RWPE2 (cell line): ENCODE results near the gene FMNL3.
"Not testable (repeated sequence)": the region's sequence is repeated elsewhere in the genome, so short reads cannot be mapped to it uniquely, and the experiment has no call there.

Experiments used
- ATAC-seq: fragments of 200-7000 bp; cut with Tn5 transposase; 3 replicates; pipeline ENCODE4 v1.9.1; 2021; ENCODE audit warnings: low read depth
- DNase-seq: peaks from one replicate; pipeline ENCODE4 v3.0.0-alpha.2; 2020; ENCODE audit warnings: low spot score
- H3K27ac ChIP-seq: fragments of 450-650 bp; 2 replicates; pipeline ENCODE4 v1.5.1; 2017; ENCODE audit warnings: mild to moderate bottlenecking; ENCODE audit not compliant: poor library complexity, severe bottlenecking
- H3K27me3 ChIP-seq: fragments of 250-450 bp; sonication (Bioruptor Pico); 2 replicates; pipeline ENCODE4 v1.5.1; 2021; ENCODE audit warnings: mild to moderate bottlenecking, moderate library complexity; ENCODE audit not compliant: insufficient read depth, poor library complexity, severe bottlenecking
- H3K36me3 ChIP-seq: fragments of 250-450 bp; sonication (Bioruptor Pico); 2 replicates; pipeline ENCODE4 v1.5.1; 2020; ENCODE audit warnings: low read depth, mild to moderate bottlenecking, moderate library complexity
- H3K4me1 ChIP-seq: fragments of 250-450 bp; sonication (Bioruptor Pico); 2 replicates; pipeline ENCODE4 v1.5.1; 2021; ENCODE audit warnings: mild to moderate bottlenecking, moderate library complexity; ENCODE audit not compliant: insufficient read depth, poor library complexity, severe bottlenecking
- H3K4me3 ChIP-seq: fragments of 250-450 bp; sonication (Bioruptor Pico); 2 replicates; pipeline ENCODE4 v1.5.1; 2021; ENCODE audit warnings: mild to moderate bottlenecking, moderate library complexity; ENCODE audit not compliant: severe bottlenecking
- H3K9me3 ChIP-seq: fragments of 250-450 bp; sonication (Bioruptor Pico); 2 replicates; pipeline ENCODE4 v1.5.1; 2021; ENCODE audit warnings: mild to moderate bottlenecking, moderate library complexity; ENCODE audit not compliant: severe bottlenecking
- TF ChIP-seq, protein P1 (sequence below): fragments of 450-650 bp; IDR thresholded peaks from one replicate; pipeline ENCODE4 v1.5.1; 2017; ENCODE audit warnings: mild to moderate bottlenecking, moderate library complexity; ENCODE audit not compliant: poor library complexity, severe bottlenecking

FMNL3 gene

DNA sequence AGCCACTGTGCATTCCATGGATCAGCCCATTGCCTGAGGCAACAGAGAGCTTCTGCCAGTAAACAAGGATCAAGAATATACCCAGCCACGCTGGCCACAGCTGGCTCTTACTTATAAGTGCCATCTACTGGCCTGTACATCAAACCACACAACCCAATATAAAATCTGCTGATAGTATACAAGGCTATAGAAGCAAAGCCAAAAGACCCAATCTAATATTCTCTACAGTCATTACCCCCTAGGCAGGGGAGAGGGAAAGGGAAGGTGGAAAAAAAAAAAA lies 97.4 kb downstream of the FMNL3 start:
- H3K36me3 ChIP-seq = no peaks in the 10 kb centered on the region
- no peaks in the 10 kb centered on the region for H3K27me3 ChIP-seq
- H3K27ac ChIP-seq = no peak overlapping the region
- H3K4me3 ChIP-seq = no peak overlapping the region
- no peaks in the 10 kb centered on the region for H3K4me1 ChIP-seq
- H3K9me3 ChIP-seq = peaks cover 2% of the 10 kb centered on the region
- peak; percentile 40; the same call in 1 of the 3 replicates for ATAC-seq
- no peak for DNase-seq
- TF ChIP-seq, protein P1, sequence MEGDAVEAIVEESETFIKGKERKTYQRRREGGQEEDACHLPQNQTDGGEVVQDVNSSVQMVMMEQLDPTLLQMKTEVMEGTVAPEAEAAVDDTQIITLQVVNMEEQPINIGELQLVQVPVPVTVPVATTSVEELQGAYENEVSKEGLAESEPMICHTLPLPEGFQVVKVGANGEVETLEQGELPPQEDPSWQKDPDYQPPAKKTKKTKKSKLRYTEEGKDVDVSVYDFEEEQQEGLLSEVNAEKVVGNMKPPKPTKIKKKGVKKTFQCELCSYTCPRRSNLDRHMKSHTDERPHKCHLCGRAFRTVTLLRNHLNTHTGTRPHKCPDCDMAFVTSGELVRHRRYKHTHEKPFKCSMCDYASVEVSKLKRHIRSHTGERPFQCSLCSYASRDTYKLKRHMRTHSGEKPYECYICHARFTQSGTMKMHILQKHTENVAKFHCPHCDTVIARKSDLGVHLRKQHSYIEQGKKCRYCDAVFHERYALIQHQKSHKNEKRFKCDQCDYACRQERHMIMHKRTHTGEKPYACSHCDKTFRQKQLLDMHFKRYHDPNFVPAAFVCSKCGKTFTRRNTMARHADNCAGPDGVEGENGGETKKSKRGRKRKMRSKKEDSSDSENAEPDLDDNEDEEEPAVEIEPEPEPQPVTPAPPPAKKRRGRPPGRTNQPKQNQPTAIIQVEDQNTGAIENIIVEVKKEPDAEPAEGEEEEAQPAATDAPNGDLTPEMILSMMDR = peak; percentile 14

DNA sequence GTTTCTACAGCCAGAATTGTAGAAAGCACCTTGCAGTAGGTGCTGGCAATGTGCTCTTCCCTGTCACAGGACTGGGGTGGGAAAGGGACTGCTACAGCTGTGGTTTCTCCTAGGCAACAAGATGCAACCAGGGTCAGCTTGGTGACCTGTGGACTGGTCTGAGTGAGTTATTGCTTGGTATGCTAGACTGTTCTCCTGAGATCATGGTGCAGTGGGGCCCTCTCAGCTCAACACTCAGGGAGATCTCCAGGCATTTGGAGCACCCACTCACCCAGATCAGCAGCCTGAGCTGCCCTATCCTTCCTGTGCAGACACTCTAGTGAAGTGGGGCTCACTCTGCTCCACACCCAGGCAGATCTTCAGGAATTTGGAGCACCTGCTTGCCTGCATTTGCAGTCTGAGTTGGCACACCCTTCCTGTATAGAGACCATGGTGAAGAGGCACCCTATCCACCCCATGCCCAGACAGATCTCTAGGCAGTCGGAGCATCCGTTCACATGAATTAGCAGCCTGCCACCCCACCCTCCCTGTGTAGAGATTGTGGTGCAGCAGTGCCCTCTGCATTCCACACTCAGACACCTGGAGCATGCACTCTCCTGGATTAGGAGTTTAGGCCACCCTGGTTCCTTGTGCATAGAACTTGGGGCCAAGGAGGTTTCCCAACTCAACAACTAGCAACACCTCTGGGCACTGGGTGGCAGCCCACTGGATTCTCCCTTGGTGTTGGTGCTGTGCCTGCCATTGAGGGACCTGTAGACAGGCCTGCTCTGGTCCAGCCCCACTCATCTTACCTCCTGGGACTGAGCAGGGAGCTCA lies 97.9 kb downstream of the FMNL3 start:
- no peaks in the 10 kb centered on the region for H3K36me3 ChIP-seq
- ATAC-seq (0 out of 3 replicates have a peak, but pooled peaks have one; percentile 14), DNase-seq (no peak)
- no peaks in the 10 kb centered on the region for H3K27me3 ChIP-seq
- H3K4me3 ChIP-seq = no peak overlapping the region
- H3K9me3 ChIP-seq = peaks cover 2% of the 10 kb centered on the region
- no peak overlapping the region for H3K27ac ChIP-seq
- no peaks in the 10 kb centered on the region for H3K4me1 ChIP-seq
- TF ChIP-seq, protein P1 = no peak

DNA sequence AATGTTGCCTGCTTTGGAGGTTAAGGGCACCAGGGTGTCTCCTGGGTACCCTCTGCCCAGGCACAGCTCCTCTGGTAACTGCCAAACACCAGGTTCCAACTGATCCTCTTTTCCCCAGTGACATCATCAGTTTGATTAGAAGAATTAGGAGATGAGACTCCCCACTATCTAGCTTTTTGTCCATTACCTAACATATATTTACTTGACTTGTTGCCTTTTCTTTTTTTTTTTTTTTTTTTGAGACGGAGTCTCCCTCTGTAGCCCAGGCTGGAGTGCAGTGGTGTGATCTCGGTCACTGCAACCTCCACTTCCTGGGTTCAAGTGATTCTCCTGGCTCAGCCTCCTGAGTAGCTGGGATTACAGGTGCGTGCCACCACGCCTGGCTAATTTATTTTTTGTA lies 101.7 kb downstream of the FMNL3 start, which contains the start of gene FAM186B:
TSS of gene FAM186B (minus strand) at position 101 of the 400 bp plus-strand sequence. CDS start 162 bp downstream, outside the sequence.
- H3K27me3 ChIP-seq, H3K36me3 ChIP-seq, H3K4me1 ChIP-seq, DNase-seq, H3K9me3 ChIP-seq, ATAC-seq, H3K4me3 ChIP-seq, H3K27ac ChIP-seq: not testable (repeated sequence)

DNA sequence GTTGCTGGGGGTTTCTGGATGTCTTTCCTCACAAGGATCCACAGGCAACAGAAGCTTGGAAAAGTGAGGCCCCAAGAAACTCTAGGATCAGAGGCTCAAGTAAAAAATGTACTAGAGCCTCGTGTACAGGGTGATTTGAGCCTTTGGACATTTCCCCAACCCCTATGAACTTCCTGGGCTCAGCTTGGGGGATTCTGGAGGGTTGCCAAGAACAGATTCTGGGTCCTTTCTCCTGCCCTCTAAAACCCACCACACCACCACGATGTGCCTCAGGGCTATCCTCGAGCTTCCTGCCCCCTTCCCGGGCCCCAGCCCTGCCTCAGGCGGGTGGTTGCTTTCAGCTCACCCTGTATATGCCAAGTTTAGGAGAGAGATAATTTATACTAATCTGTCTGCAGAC lies 102.3 kb downstream of the FMNL3 start:
- no peak for ATAC-seq
- no peak overlapping the region for H3K4me3 ChIP-seq
- no peaks in the 10 kb centered on the region for H3K36me3 ChIP-seq
- no peaks in the 10 kb centered on the region for H3K27me3 ChIP-seq
- H3K9me3 ChIP-seq = no peaks in the 10 kb centered on the region
- no peak overlapping the region for H3K27ac ChIP-seq
- no peaks in the 10 kb centered on the region for H3K4me1 ChIP-seq
- TF ChIP-seq, protein P1 = no peak
- DNase-seq = no peak

DNA sequence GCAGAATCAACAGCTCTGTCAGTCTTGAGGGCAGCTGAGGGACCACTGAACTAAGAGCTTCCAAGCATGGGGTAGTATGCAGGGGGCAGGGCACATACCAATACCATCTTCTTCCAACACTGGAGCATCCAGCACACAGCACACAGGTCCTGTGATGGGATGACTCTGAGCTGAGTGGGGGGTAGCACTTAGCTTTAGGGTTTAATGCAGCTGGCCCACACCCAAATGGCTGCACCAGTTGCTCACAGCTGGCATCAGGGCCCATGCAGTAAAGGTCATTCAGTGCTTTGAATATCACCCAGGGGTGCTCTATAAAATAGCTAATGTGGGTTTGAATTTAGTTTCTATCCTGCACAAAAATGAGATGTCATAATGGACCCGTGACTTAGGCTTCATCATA lies 103.5 kb downstream of the FMNL3 start:
- Histone ChIP-seq H3K4me1 (no peaks in the 10 kb centered on the region), H3K27me3 (no peaks in the 10 kb centered on the region), H3K4me3 (no peak overlapping the region), H3K9me3 (no peaks in the 10 kb centered on the region), H3K27ac (no peak overlapping the region), H3K36me3 (no peaks in the 10 kb centered on the region)
- DNase-seq (no peak), ATAC-seq (peak; percentile 10; the same call in 1 of the 3 replicates)
- TF ChIP-seq, protein P1 = no peak
